DND-41 (cell line): ENCODE measurements around the gene KIF17.

ENCODE experiments used
- CTCF ChIP-seq: IDR thresholded peaks from 2 replicates; pipeline ENCODE4 v1.5.1; 2012; ENCODE audit warnings: borderline replicate concordance, low read length, moderate library complexity, mild to moderate bottlenecking; ENCODE audit not compliant: poor library complexity, severe bottlenecking; ENCODE audit errors: extremely low read depth
- EZH2 ChIP-seq: IDR thresholded peaks from 3 replicates; pipeline ENCODE4 v1.6.1; 2012; ENCODE audit warnings: borderline replicate concordance, low read depth, mild to moderate bottlenecking, moderate library complexity, low read length, inconsistent platforms; ENCODE audit not compliant: severe bottlenecking

GRCh38 chr1:20705203-20705755 lies 12.5 kb downstream of the KIF17 start:
- TF ChIP-seq CTCF (no peak), EZH2 (no peak)
